Endothelial cell of umbilical vein (primary cell): ENCODE measurements around the gene CYBB.

Experiments
- CTCF ChIP-seq, 2 donors: IDR thresholded peaks; 1 replicate in 1 of 2; 2 replicates in 1 of 2; pipeline ENCODE4 v1.5.1; 2011; ENCODE audit warnings: low read length in 2 of 2, mild to moderate bottlenecking in 2 of 2, moderate library complexity in 2 of 2, control low read depth in 1 of 2, inconsistent platforms in 1 of 2, low read depth in 1 of 2; ENCODE audit not compliant: insufficient read depth in 1 of 2; ENCODE audit errors: extremely low read depth in 1 of 2
- EZH2 ChIP-seq: IDR thresholded peaks from 2 replicates; pipeline ENCODE4 v1.6.1; 2012; ENCODE audit warnings: borderline replicate concordance, low read depth, mild to moderate bottlenecking, moderate library complexity, low read length, inconsistent platforms; ENCODE audit not compliant: severe bottlenecking
- FOS ChIP-seq: IDR thresholded peaks from 2 replicates; pipeline ENCODE4 v1.6.1; 2011; ENCODE audit warnings: mild to moderate bottlenecking, low read length, moderate library complexity, borderline replicate concordance; ENCODE audit not compliant: insufficient read depth
- GATA2 ChIP-seq: IDR thresholded peaks from 2 replicates; pipeline ENCODE4 v1.7.0; 2011; ENCODE audit warnings: low read depth, mild to moderate bottlenecking, moderate library complexity, mixed read lengths, low read length; ENCODE audit not compliant: insufficient read length, insufficient read depth
- JUN ChIP-seq: IDR thresholded peaks from 2 replicates; pipeline ENCODE4 v1.6.1; 2011; ENCODE audit warnings: borderline replicate concordance, low read depth; ENCODE audit not compliant: insufficient read length, insufficient read depth
- MAX ChIP-seq: IDR thresholded peaks from 2 replicates; pipeline ENCODE4 v1.6.1; 2011; ENCODE audit not compliant: insufficient read depth, insufficient read length
- MYC ChIP-seq: IDR thresholded peaks from one replicate; pipeline ENCODE4 v1.6.1; 2011; ENCODE audit warnings: mild to moderate bottlenecking, low read depth, low read length
- POLR2A ChIP-seq: IDR thresholded peaks from 2 replicates; pipeline ENCODE4 v1.6.1; 2012; ENCODE audit warnings: low read depth, mild to moderate bottlenecking, control low read depth, low read length
- POLR2AphosphoS5 ChIP-seq: IDR thresholded peaks from 2 replicates; pipeline ENCODE4 v1.6.1; 2012; ENCODE audit warnings: low read depth, mild to moderate bottlenecking, control low read depth, low read length, moderate library complexity; ENCODE audit not compliant: insufficient read depth

GRCh38 chrX:37825215-37825842 is 45.5 kb downstream of the CYBB start:
- TF ChIP-seq CTCF (IDR thresholded peaks at IDR 0.05; ENCODE audit: extremely low read depth in 1 of 2, insufficient read depth in 1 of 2, low read depth in 1 of 2, low read length in 2 of 2), result peak; percentile 59
- no peak for TF ChIP-seq POLR2AphosphoS5
- TF ChIP-seq FOS, result no peak
- TF ChIP-seq JUN, result no peak
- TF ChIP-seq GATA2, result no peak
- TF ChIP-seq EZH2, result no peak
- TF ChIP-seq POLR2A, result no peak
- no peak for TF ChIP-seq MAX
- TF ChIP-seq MYC, result no peak
